Measurements from ENCODE around the gene LRRC1.
A peak's percentile ranks its signal among the peaks of the same experiment; 100 is the strongest.
"Not testable (repeated sequence)": the region's sequence is repeated elsewhere in the genome, so short reads cannot be mapped to it uniquely, and the experiment has no call there.

LRRC1 gene

GRCh38 chr6:53794720-53795339 lies at the start of gene LRRC1:
TSS of gene LRRC1 (plus strand) at chr6:53795005. CDS start at chr6:53795257, 252 bp downstream.
- peak; percentile 88 for DNase-seq

GRCh38 chr6:53746442-53747103 lies 48.2 kb upstream of the LRRC1 start:
- DNase-seq = no peak

- DNase-seq = no peak
Measured at GRCh38 chr6:53750052-53750650, 44.7 kb upstream of the LRRC1 start.

DNA sequence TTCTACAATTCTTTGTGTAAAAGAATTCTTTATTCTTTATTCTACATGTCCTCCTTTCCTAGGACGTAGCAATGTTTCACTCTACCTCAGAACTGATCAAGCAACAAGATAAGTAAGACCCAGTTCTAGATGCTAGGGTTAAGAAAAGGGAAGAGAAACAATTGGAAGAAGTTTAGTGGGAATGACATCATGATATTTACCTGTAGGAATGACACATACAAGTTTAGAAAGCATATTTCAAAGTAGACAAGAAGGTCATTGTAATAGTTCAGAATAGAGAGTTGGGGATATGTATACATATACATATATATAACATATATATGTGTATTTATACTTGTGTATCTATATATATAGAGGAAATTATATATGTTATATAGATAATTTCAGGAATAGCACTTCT lies 43.4 kb upstream of the LRRC1 start:
- no peak for DNase-seq

DNA sequence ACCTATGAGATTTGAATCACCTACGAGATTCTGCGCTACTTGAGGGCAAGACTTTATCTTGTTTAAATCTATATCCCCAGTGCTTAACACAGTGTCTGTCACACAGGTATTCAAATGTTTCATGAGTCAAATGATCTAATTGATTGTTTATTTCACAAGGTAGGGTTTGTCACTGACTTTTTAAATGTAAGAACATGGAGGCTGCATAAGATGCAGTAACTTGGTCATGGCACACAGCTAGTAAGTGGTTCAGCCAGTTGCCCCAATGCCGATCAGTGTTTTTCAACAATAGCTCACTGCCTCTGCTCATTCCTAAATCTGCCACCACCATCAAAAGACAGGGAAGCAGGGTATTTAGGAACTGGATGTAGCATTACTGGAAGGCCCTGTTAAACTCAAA lies 42.4 kb upstream of the LRRC1 start:
- DNase-seq = no peak

DNA sequence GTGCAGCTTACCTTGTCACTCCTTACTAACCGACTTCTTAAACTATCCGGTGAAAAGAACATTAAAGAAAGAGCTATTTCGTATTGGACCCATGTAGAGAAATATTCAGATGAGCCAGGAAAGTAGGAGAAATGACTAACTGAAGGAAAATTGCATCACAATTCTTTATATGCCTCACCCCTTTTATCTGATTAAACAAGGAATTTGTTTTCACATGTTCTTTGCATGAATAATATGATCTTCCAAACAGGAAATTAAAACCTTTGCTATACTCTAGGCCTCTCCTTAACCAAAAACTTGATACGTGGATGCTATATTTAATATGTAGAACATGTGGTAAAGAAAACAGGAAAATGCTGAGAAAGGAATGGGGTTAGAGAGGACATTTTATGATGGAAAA lies 41.9 kb upstream of the LRRC1 start:
- DNase-seq = no peak

GRCh38 chr6:53754330-53754729 lies 40.5 kb upstream of the LRRC1 start:
- DNase-seq = no peak

GRCh38 chr6:53756396-53756795 lies 38.4 kb upstream of the LRRC1 start:
- no peak for DNase-seq

GRCh38 chr6:53758496-53758895 lies 36.3 kb upstream of the LRRC1 start:
- no peak for DNase-seq

GRCh38 chr6:53761036-53761435 lies 33.8 kb upstream of the LRRC1 start:
- no peak for DNase-seq

GRCh38 chr6:53765270-53765669 lies 29.5 kb upstream of the LRRC1 start:
- no peak for DNase-seq

DNA sequence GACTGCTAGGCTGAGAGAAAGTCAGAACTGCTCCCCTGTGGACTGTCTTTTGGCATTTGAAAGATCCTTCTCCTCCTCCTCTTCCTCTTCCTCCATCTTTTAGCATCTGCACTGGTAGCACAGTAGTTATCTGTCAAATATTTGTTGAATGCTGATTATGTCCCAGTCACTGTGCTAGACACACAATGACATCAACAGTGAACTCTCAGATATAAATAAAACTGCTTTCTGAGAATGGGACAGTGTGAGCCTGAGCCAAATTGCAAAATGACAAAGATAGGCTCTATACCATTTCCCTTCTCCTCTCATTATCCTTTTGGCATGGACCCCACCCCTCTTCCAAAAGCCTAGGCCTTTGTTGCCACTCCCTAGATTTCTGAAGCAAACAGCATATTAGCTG lies 27.9 kb upstream of the LRRC1 start:
- DNase-seq = no peak

GRCh38 chr6:53767941-53768340 lies 26.9 kb upstream of the LRRC1 start:
- DNase-seq = no peak

- no peak for DNase-seq
Measured at GRCh38 chr6:53768636-53769035, 26.2 kb upstream of the LRRC1 start.

DNA sequence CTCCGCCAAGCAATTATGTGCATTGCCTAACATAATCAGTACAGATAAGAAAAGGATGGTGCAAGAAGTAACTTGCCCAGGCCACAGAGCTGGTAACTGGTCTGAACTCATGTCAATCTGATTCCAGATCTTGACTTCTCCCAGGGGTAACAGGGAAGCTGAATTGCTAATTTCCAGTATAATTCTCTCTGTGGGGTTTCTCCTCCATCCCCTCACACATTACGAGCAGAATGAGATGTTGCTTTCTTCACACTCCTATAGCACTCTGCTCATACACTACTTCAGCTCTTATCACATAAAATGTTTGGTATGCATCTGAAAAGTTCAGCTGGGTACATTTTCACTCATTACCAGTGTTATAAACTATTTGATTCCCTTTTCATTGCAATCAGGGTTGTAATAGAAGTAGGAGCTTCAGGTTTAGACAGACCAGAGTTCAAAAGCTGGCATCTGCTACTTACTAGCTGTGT lies 24.0 kb upstream of the LRRC1 start:
- DNase-seq = no peak

GRCh38 chr6:53771785-53772624 lies 22.8 kb upstream of the LRRC1 start:
- no peak for DNase-seq

GRCh38 chr6:53773044-53773696 lies 21.6 kb upstream of the LRRC1 start:
- DNase-seq = no peak

DNA sequence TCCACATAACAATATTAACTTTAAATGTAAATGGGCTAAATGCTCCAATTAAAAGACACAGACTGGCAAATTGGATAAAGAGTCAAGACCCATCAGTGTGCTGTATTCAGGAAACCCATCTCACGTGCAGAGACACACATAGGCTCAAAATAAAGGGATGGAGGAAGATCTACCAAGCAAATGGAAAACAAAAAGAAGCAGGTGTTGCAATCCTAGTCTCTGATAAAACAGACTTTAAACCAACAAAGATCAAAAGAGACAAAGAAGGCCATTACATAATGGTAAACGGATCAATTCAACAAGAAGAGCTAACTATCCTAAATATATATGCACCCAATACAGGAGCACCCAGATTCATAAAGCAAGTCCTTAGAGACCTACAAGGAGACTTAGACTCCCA lies 18.7 kb upstream of the LRRC1 start:
- not testable (repeated sequence) for DNase-seq

DNA sequence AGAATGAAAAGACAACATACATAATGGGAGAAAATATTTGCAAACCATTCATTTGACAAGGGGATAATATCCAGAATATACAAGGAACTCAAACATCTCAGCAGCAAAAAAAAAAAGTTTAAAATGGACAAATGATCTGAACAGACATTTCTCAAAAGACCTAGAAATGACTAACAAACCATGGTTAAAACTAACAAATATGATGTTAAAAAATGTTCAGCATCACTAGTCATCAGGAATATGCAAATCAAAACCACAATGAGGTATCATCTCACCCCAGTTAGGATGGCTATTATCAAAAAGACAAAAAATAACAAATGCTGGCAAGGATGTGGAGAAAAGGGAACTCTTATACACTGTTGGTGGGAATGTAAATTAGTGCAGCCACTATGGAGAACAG lies 9.8 kb upstream of the LRRC1 start:
- not testable (repeated sequence) for DNase-seq

- DNase-seq = no peak
Measured at GRCh38 chr6:53786832-53787231, 8.0 kb upstream of the LRRC1 start.

DNA sequence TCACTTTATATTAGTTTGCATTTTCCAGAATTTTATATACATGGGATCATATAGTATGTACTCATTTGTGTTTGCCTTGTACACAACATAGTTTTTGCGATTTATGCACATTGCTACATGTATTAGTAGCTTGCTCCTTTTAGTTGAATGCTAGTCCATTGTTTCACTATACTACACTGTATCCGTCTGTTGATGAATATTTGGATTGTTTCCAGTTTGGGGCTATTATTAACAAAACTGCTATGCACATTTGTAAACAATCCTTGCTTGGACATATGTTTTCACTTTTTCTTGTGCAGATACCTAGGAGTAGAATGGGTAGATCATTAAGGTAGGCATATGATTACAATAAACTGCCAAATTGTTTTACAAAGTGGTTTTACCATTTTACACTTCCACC lies 3.9 kb upstream of the LRRC1 start:
- no peak for DNase-seq

DNA sequence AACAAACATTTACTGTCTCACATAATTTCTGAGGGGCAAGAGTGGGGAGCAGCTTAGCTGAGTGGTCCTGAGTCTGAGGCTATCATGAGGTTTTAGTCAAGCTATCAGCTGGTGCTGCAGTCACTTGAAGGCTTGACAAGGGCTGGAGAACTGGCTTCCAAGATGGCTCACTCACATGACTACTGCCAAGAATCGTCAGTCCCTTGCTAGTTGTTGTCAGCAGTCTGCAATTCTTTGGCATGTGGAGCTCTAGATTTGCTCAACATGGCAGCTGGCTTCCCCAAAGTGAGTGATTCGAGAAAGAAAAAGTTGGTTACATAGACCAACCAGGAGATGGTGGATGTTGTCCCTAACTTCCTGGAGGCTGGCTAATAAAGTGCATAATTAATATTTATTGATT lies 2.8 kb upstream of the LRRC1 start:
- DNase-seq = no peak

DNA sequence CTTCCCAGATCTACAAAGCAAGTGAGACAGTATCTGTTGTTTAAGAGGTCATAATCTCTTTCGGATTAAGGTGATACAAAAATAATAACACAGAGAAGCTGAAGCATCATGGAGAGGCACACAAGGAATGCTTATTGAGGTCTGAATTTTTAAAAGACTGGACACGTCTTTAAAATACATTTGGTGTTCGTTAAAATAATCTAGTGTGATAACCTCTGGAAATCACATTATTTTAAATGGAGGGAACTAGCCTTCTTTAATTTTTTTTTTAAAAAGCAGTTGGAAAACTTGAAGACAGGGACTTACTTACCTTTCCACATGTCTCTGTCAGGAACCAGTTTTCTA lies 1.9 kb upstream of the LRRC1 start:
- no peak for DNase-seq

Data from CD4-positive, alpha-beta T cell treated with Interleukin-10 for 1 hour (primary cell).